Tibial nerve (tissue), 4 donors: ENCODE data around the gene KDM5A. TPM values are rescaled to one million over a fixed set of nuclear protein-coding genes. Genes with fewer than 3 reads are reported as not detected.
A peak's percentile ranks its signal among the peaks of the same experiment; 100 is the strongest.
"Not testable (repeated sequence)": the region's sequence is repeated elsewhere in the genome, so short reads cannot be mapped to it uniquely, and the experiment has no call there.

Experiments
- DNase-seq, 2 donors: peaks; one replicate each; pipeline ENCODE4 v3.0.0-alpha.2; 2019; ENCODE audit warnings: low spot score in 2 of 2
- H3K27ac ChIP-seq, 4 donors: fragments of 200-600 bp; sonication (generic) in 3 of 4; one replicate each; pipeline ENCODE4 v1.5.1; 2017 to 2019; ENCODE audit warnings: mild to moderate bottlenecking in 1 of 4
- H3K27me3 ChIP-seq, 2 donors: fragments of 200-600 bp; sonication (generic) in 1 of 2; one replicate each; pipeline versions ENCODE4 v1.5.1 to v1.6.0; 2017 to 2019
- H3K36me3 ChIP-seq, 3 donors: fragments of 200-600 bp; sonication (generic); one replicate each; pipeline ENCODE4 v1.5.1; 2018 to 2019
- H3K4me1 ChIP-seq, 4 donors: fragments of 200-600 bp; sonication (generic) in 3 of 4; one replicate each; pipeline ENCODE4 v1.5.1; 2017 to 2019
- H3K4me3 ChIP-seq, 4 donors: fragments of 200-600 bp; sonication (generic) in 3 of 4; one replicate each; pipeline ENCODE4 v1.5.1; 2017 to 2019; ENCODE audit warnings: mild to moderate bottlenecking in 1 of 4, moderate library complexity in 1 of 4
- H3K9me3 ChIP-seq, 4 donors: fragments of 200-600 bp; sonication (generic) in 3 of 4; one replicate each; pipeline ENCODE4 v1.5.1; 2017 to 2019
- EP300 ChIP-seq, 2 donors: sonication (generic); formaldehyde crosslinking; IDR thresholded peaks; one replicate each; pipeline ENCODE4 v1.6.1; 2017; ENCODE audit warnings: antibody characterized with exemption in 2 of 2, mild to moderate bottlenecking in 1 of 2
- POLR2A ChIP-seq, 2 donors: fragments of 450-650 bp; IDR thresholded peaks; one replicate each; pipeline ENCODE4 v1.6.1; 2017; ENCODE audit warnings: antibody characterized with exemption in 2 of 2, mild to moderate bottlenecking in 2 of 2, moderate library complexity in 2 of 2
- WGBS, 2 donors: methylation state at CpG; one replicate each; pipeline ENCODE4 v1.1.5; 2018; 5-methylcytosine and 5-hydroxymethylcytosine counted together
- total RNA-seq, 4 donors: library from RNA; depleted of rRNA; stranded (reverse); fragments of >200 nt; gene quantifications; one replicate each; pipeline ENCODE4 v1.1.0, GENCODE V29; 2016
- TF ChIP-seq, protein P1 (sequence below), 5 experiments: fragments of 200-600 bp in 3 of 5; fragments of 450-650 bp in 2 of 5; sonication (generic) in 3 of 5; IDR thresholded peaks; one replicate each; pipeline ENCODE4 v1.5.1; 2016 to 2019; ENCODE audit warnings: antibody characterized with exemption in 5 of 5, mild to moderate bottlenecking in 3 of 5, moderate library complexity in 2 of 5

Gene KDM5A
- total RNA-seq, 4 donors from 2014 or later = 31.5 to 154 (median 68.4) TPM

DNA sequence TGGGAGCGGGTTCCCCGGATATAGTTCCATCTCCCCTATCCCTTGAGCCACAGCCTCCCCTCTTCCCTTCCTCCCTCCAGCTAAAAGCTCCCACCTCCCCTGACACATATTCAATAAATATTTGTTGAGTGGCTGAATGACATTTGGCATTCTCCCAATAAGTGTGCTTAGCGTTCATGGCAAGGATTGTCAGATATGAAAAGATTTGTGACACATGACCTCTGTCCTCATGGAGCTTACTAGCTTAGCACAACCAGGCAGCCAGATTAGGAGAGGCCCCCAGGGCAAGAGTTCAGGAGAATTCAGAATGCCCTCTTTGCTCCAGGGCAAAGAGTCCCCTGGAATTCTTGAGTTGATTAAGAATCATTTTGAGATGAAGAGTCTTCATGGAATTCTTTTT is 152.7 kb downstream of the KDM5A start:
- WGBS, 2 donors = 78 to 84% methylated on average over 3 of the region's 3 CpGs
- DNase-seq = no peak

DNA sequence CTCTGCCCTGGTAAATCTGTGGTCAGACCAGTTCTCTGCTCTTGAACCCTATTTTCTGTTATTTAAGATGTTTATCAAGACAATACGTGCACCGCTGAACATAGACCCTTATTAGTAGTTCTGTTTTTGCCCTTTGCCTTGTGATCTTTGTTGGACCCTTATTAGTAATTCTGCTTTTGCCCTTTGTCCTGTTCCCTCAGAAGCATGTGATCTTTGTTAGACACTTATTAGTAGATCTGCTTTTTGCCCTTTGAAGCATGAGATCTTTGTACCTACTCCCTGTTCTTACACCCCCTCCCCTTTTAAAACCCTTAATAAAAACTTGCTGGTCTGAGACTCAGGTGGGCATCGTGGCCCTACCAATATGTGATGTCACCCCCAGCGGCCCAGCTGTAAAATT is 153.2 kb downstream of the KDM5A start:
- WGBS, 2 donors = 88 to 91% methylated on average over 4 of the region's 4 CpGs
- H3K27me3 ChIP-seq, H3K4me1 ChIP-seq, H3K27ac ChIP-seq, H3K4me3 ChIP-seq, H3K36me3 ChIP-seq, DNase-seq: not testable (repeated sequence)
- H3K9me3 ChIP-seq = peaks cover 0 to 27% (median 0%) of the 10 kb centered on the region in 4 donors

More for the DNA sequence above, 152.7 kb downstream of the KDM5A start:
- Histone ChIP-seq H3K27ac (peak overlapping the region in 1 of 4 donors; percentile 23), H3K4me3 (no peak overlapping the region), H3K27me3 (no peaks in the 10 kb centered on the region), H3K36me3 (no peaks in the 10 kb centered on the region), H3K9me3 (peaks cover 0 to 27% (median 0%) of the 10 kb centered on the region in 4 donors), H3K4me1 (no peaks in the 10 kb centered on the region)
- no peak for TF ChIP-seq EP300 (IDR thresholded peaks at IDR 0.05)
- TF ChIP-seq, protein P1, sequence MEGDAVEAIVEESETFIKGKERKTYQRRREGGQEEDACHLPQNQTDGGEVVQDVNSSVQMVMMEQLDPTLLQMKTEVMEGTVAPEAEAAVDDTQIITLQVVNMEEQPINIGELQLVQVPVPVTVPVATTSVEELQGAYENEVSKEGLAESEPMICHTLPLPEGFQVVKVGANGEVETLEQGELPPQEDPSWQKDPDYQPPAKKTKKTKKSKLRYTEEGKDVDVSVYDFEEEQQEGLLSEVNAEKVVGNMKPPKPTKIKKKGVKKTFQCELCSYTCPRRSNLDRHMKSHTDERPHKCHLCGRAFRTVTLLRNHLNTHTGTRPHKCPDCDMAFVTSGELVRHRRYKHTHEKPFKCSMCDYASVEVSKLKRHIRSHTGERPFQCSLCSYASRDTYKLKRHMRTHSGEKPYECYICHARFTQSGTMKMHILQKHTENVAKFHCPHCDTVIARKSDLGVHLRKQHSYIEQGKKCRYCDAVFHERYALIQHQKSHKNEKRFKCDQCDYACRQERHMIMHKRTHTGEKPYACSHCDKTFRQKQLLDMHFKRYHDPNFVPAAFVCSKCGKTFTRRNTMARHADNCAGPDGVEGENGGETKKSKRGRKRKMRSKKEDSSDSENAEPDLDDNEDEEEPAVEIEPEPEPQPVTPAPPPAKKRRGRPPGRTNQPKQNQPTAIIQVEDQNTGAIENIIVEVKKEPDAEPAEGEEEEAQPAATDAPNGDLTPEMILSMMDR (IDR thresholded peaks at IDR 0.05) = no peak
- no peak for TF ChIP-seq POLR2A (IDR thresholded peaks at IDR 0.05)

DNA sequence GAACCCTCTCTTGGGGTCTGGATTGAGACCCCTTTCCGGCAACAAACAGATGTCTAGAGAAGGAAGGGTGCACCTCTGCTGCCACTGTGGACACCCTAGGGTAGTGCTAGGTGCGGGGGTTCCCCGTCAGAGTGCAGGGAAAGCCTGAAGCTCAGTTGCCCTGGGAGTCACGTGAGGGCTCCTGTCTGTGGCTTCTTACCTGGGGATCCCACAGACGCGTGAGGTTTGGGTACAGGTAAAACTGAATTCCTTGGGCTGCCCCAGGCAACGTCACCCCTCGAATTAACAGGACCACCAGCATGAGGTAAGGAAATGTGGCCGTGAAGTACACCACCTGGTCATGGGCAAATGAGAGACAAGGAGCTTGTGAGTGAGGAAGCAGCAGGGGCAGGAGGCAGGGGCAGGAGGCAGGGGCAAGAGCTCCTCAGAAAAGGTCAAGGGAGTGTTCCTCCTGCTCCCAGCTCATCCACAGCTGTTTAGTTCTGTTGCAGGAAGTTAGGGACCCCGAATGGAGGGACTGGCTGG is 154.2 kb downstream of the KDM5A start:
- Histone ChIP-seq H3K4me1 (peaks cover 0 to 2% (median 0%) of the 10 kb centered on the region in 4 donors), H3K9me3 (peaks cover 0 to 27% (median 0%) of the 10 kb centered on the region in 4 donors), H3K27me3 (no peaks in the 10 kb centered on the region), H3K27ac (no peak overlapping the region), H3K4me3 (no peak overlapping the region), H3K36me3 (no peaks in the 10 kb centered on the region)
- DNase-seq = no peak
- TF ChIP-seq EP300 (IDR thresholded peaks at IDR 0.05) (no peak), POLR2A (IDR thresholded peaks at IDR 0.05) (no peak)
- TF ChIP-seq, protein P1 (IDR thresholded peaks at IDR 0.05) = no peak
- 91 to 93% methylated on average over 10 of the region's 10 CpGs for WGBS, 2 donors

DNA sequence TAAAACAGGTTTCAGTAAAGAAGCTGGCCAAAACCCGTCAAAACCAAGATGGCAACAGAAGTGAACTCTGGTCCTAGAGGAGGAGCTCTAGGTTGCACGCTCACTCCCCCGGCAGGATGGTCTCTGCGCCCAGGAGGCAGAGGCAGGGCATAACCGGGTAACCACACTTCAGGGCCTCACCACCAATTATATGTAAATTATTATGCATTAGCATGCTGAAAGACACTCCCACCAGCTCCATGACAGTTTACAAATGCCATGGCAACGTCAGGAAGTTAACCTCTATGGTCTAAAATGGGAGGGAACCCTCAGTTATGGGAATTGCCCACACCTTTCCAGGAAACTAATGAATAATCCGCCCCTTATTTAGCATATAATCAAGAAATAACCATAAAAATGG is 155.1 kb downstream of the KDM5A start:
- WGBS, 2 donors = 73 to 80% methylated on average over 7 of the region's 7 CpGs
- H3K4me3 ChIP-seq = no peak overlapping the region
- TF ChIP-seq POLR2A (IDR thresholded peaks at IDR 0.05) = no peak
- no peak for TF ChIP-seq EP300 (IDR thresholded peaks at IDR 0.05)
- TF ChIP-seq, protein P1 (IDR thresholded peaks at IDR 0.05) = no peak

GRCh38 chr12:233615-233968 is 155.5 kb downstream of the KDM5A start:
- no peaks in the 10 kb centered on the region for H3K36me3 ChIP-seq
- no peaks in the 10 kb centered on the region for H3K27me3 ChIP-seq
- 65 to 71% methylated on average over 3 of the region's 3 CpGs for WGBS, 2 donors
- peaks cover 0 to 9% (median 0%) of the 10 kb centered on the region in 4 donors for H3K4me1 ChIP-seq
- no peak overlapping the region for H3K4me3 ChIP-seq
- H3K9me3 ChIP-seq = peaks cover 0 to 27% (median 0%) of the 10 kb centered on the region in 4 donors
- no peak for DNase-seq
- TF ChIP-seq POLR2A (IDR thresholded peaks at IDR 0.05) = no peak
- TF ChIP-seq, protein P1 (IDR thresholded peaks at IDR 0.05) = no peak
- TF ChIP-seq EP300 (IDR thresholded peaks at IDR 0.05) = no peak
- no peak overlapping the region for H3K27ac ChIP-seq

More for the DNA sequence above, 155.1 kb downstream of the KDM5A start:
- H3K9me3 ChIP-seq = peaks cover 0 to 27% (median 0%) of the 10 kb centered on the region in 4 donors
- no peak for DNase-seq
- peaks cover 0 to 8% (median 0%) of the 10 kb centered on the region in 4 donors for H3K4me1 ChIP-seq
- H3K27me3 ChIP-seq = no peaks in the 10 kb centered on the region
- H3K36me3 ChIP-seq = no peaks in the 10 kb centered on the region
- no peak overlapping the region for H3K27ac ChIP-seq
